CD14-positive monocyte (primary cell): Measurements from ENCODE around the gene PYROXD2. TPM values are rescaled to one million over a fixed set of nuclear protein-coding genes. Genes with fewer than 3 reads are reported as not detected.

Source experiments
- DNase-seq, 3 donors: peaks; one replicate each; pipeline ENCODE4 v3.0.0-alpha.2; 2011 to 2022
- H2AFZ ChIP-seq: 2 replicates; pipeline ENCODE4 v1.6.0; 2012; ENCODE audit warnings: mild to moderate bottlenecking, low read depth, low read length, inconsistent platforms; ENCODE audit not compliant: insufficient read depth, poor library complexity, severe bottlenecking
- H3K27ac ChIP-seq, 2 donors: 1 replicate in 1 of 2; 2 replicates in 1 of 2; pipeline ENCODE4 v1.5.1; 2012 to 2013; ENCODE audit warnings: low read length in 2 of 2, control low read depth in 1 of 2, inconsistent platforms in 1 of 2, low read depth in 1 of 2, mild to moderate bottlenecking in 1 of 2
- H3K27me3 ChIP-seq, 2 donors: one replicate each; pipeline versions ENCODE4 v1.6.0 to v1.6.1; 2011 to 2013; ENCODE audit warnings: low read length in 2 of 2; ENCODE audit not compliant: control insufficient read depth in 2 of 2, insufficient read depth in 2 of 2
- H3K36me3 ChIP-seq, 2 donors: replicated peaks in 1 of 2; 1 replicate in 1 of 2; 2 replicates in 1 of 2; pipeline versions ENCODE4 v1.5.1 to v1.6.1; 2012 to 2013; ENCODE audit warnings: low read length in 2 of 2, control low read depth in 1 of 2, inconsistent platforms in 1 of 2, mild to moderate bottlenecking in 1 of 2; ENCODE audit not compliant: insufficient read depth in 2 of 2, control insufficient read depth in 1 of 2
- H3K4me1 ChIP-seq, 2 donors: 1 replicate in 1 of 2; 2 replicates in 1 of 2; pipeline versions ENCODE4 v1.5.1 to v1.6.1; 2012 to 2013; ENCODE audit warnings: low read length in 2 of 2, control low read depth in 1 of 2, inconsistent platforms in 1 of 2, mild to moderate bottlenecking in 1 of 2, moderate library complexity in 1 of 2; ENCODE audit not compliant: insufficient read depth in 2 of 2, control insufficient read depth in 1 of 2
- H3K4me2 ChIP-seq: replicated peaks from 2 replicates; pipeline ENCODE3; 2012; ENCODE audit warnings: low read length, moderate library complexity, mild to moderate bottlenecking; ENCODE audit not compliant: poor library complexity, severe bottlenecking; ENCODE audit errors: extremely low read depth
- H3K4me3 ChIP-seq, 3 experiments: fragments of 200-600 bp in 1 of 3; sonication (generic) in 1 of 3; replicated peaks in 1 of 3; 1 replicate in 2 of 3; 2 replicates in 1 of 3; pipeline ENCODE4 v1.5.1; 2011 to 2013; ENCODE audit warnings: low read length in 3 of 3, mild to moderate bottlenecking in 3 of 3, control low read depth in 2 of 3, low read depth in 2 of 3, inconsistent platforms in 1 of 3, moderate library complexity in 1 of 3
- H3K79me2 ChIP-seq: 2 replicates; pipeline ENCODE4 v1.6.0; 2012; ENCODE audit warnings: mild to moderate bottlenecking, control low read depth, inconsistent platforms, low read length, moderate library complexity; ENCODE audit not compliant: insufficient read depth
- H3K9ac ChIP-seq: 2 replicates; pipeline ENCODE4 v1.6.0; 2017; ENCODE audit warnings: low read length, mild to moderate bottlenecking; ENCODE audit not compliant: insufficient read depth, poor library complexity, severe bottlenecking
- H3K9me3 ChIP-seq, 2 donors: replicated peaks in 1 of 2; 1 replicate in 1 of 2; 2 replicates in 1 of 2; pipeline versions ENCODE4 v1.5.1 to v1.6.1; 2012 to 2013; ENCODE audit warnings: low read length in 2 of 2, control low read depth in 1 of 2; ENCODE audit not compliant: control insufficient read depth in 1 of 2, insufficient read depth in 1 of 2
- H4K20me1 ChIP-seq: 2 replicates; pipeline ENCODE4 v1.6.0; 2012; ENCODE audit warnings: mild to moderate bottlenecking, low read length, control low read depth, moderate library complexity; ENCODE audit not compliant: insufficient read depth
- H3K27ac Mint-ChIP-seq, 7 donors: one replicate each; pipeline ENCODE4 v1.8.0; 2020; ENCODE audit warnings: mild to moderate bottlenecking in 7 of 7, mixed read lengths in 7 of 7, moderate library complexity in 6 of 7, inconsistent platforms in 2 of 7
- H3K27me3 Mint-ChIP-seq, 3 donors: one replicate each; pipeline ENCODE4 v1.8.0; 2021 to 2022; ENCODE audit warnings: low read depth in 3 of 3, mild to moderate bottlenecking in 3 of 3, mixed read lengths in 3 of 3, moderate library complexity in 3 of 3, inconsistent platforms in 1 of 3
- H3K36me3 Mint-ChIP-seq, 2 donors: one replicate each; pipeline ENCODE4 v1.8.0; 2020; ENCODE audit warnings: mixed read lengths in 2 of 2, inconsistent platforms in 1 of 2, mild to moderate bottlenecking in 1 of 2
- H3K4me1 Mint-ChIP-seq: one replicate; pipeline ENCODE4 v1.8.0; 2020; ENCODE audit warnings: mild to moderate bottlenecking, mixed read lengths
- H3K4me3 Mint-ChIP-seq, 2 donors: one replicate each; pipeline ENCODE4 v1.8.0; 2020; ENCODE audit warnings: mild to moderate bottlenecking in 2 of 2, mixed read lengths in 2 of 2, moderate library complexity in 1 of 2
- H3K9me3 Mint-ChIP-seq, 7 donors: one replicate each; pipeline ENCODE4 v1.8.0; 2020 to 2022; ENCODE audit warnings: mixed read lengths in 7 of 7, mild to moderate bottlenecking in 6 of 7, moderate library complexity in 6 of 7, inconsistent platforms in 2 of 7
- CTCF ChIP-seq: fragments of 200-600 bp; IDR thresholded peaks from one replicate; pipeline ENCODE4 v1.8.0; 2022; ENCODE audit warnings: antibody characterized with exemption, mild to moderate bottlenecking
- WGBS: methylation state at CpG from one replicate; pipeline ENCODE4 v1.1.5; 2013; ENCODE audit warnings: missing lambda C conversion rate; ENCODE audit not compliant: insufficient coverage; 5-methylcytosine and 5-hydroxymethylcytosine counted together
- intact Hi-C, 2 donors: fragments of 100-400 bp; cut with micrococcal nuclease; formaldehyde crosslinking; loops; one replicate each; pipeline versions ENCODE4 v1.15.0 to v1.15.1; 2023
- polyA plus RNA-seq, 3 donors: library from polyadenylated mRNA; depleted of rRNA in 1 of 3; unstranded in 2 of 3; stranded (reverse) in 1 of 3; fragments of 300-500 nt in 2 of 3; fragments of >200 nt in 1 of 3; fragmentation: Illumina TruSeq in 2 of 3; gene quantifications; 1 replicate in 2 of 3; 2 replicates in 1 of 3; pipeline ENCODE4 v1.2.3, GENCODE V29; 2012 to 2021

The PYROXD2 gene
- polyA plus RNA-seq, 3 donors = 0.27 to 21.6 (median 1.00) TPM

GRCh38 chr10:98370831-98371820 lies 43.9 kb downstream of the PYROXD2 start:
- intact Hi-C loops = no loop called here
- no peak for TF ChIP-seq CTCF
- no peaks in the 10 kb centered on the region for H3K36me3 ChIP-seq
- no peaks in the 10 kb centered on the region for H4K20me1 ChIP-seq
- Mint-ChIP-seq H3K27ac (peak overlapping the region in 2 of 7 donors; percentile 17 to 60), H3K4me1 (peaks cover 12% of the 10 kb centered on the region), H3K36me3 (no peaks in the 10 kb centered on the region), H3K4me3 (no peak overlapping the region), H3K27me3 (peaks cover 0 to 15% (median 14%) of the 10 kb centered on the region in 3 donors), H3K9me3 (peaks cover 0 to 2% (median 0%) of the 10 kb centered on the region in 7 donors)
- no peaks in the 10 kb centered on the region for H3K9me3 ChIP-seq
- H3K4me3 ChIP-seq = no peak overlapping the region
- H3K79me2 ChIP-seq = no peaks in the 10 kb centered on the region
- 92% methylated on average over 7 of the region's 14 CpGs for WGBS
- no peak overlapping the region for H3K4me2 ChIP-seq
- DNase-seq = no peak
- H3K27ac ChIP-seq = no peak overlapping the region
- no peaks in the 10 kb centered on the region for H3K27me3 ChIP-seq
- H3K4me1 ChIP-seq = no peaks in the 10 kb centered on the region
- no peak overlapping the region for H2AFZ ChIP-seq
- H3K9ac ChIP-seq = no peak overlapping the region

- H4K20me1 ChIP-seq = no peaks in the 10 kb centered on the region
- no peak overlapping the region for H3K4me3 Mint-ChIP-seq
- no peak overlapping the region for H3K27ac ChIP-seq
- no peak for TF ChIP-seq CTCF
- H3K27ac Mint-ChIP-seq = no peak overlapping the region
- no peaks in the 10 kb centered on the region for H3K36me3 Mint-ChIP-seq
- intact Hi-C loops = no loop called here
- no peaks in the 10 kb centered on the region for H3K9me3 ChIP-seq
- no peaks in the 10 kb centered on the region for H3K79me2 ChIP-seq
- H3K27me3 ChIP-seq = no peaks in the 10 kb centered on the region
- no peak overlapping the region for H3K4me2 ChIP-seq
- peaks cover 0 to 11% (median 10%) of the 10 kb centered on the region in 3 donors for H3K27me3 Mint-ChIP-seq
- peaks cover 0 to 2% (median 0%) of the 10 kb centered on the region in 7 donors for H3K9me3 Mint-ChIP-seq
- WGBS = 97% methylated on average over 6 of the region's 7 CpGs
- H3K4me1 ChIP-seq = no peaks in the 10 kb centered on the region
- no peak overlapping the region for H3K4me3 ChIP-seq
- H3K9ac ChIP-seq = no peak overlapping the region
- H3K4me1 Mint-ChIP-seq = peaks cover 14% of the 10 kb centered on the region
- H3K36me3 ChIP-seq = no peaks in the 10 kb centered on the region
- DNase-seq = no peak
- no peak overlapping the region for H2AFZ ChIP-seq
These were observed 45.2 kb downstream of the PYROXD2 start for GRCh38 chr10:98369801-98370200.
